GM18858 (cell line): ENCODE measurements around the gene TSSK2.
"Not testable (repeated sequence)": the region's sequence is repeated elsewhere in the genome, so short reads cannot be mapped to it uniquely, and the experiment has no call there.

Source experiments
- ATAC-seq: cut with Tn5 transposase; IDR thresholded peaks from one replicate; pipeline ENCODE4 v1.9.1; 2021; ENCODE audit not compliant: unreplicated experiment

The TSSK2 gene

DNA sequence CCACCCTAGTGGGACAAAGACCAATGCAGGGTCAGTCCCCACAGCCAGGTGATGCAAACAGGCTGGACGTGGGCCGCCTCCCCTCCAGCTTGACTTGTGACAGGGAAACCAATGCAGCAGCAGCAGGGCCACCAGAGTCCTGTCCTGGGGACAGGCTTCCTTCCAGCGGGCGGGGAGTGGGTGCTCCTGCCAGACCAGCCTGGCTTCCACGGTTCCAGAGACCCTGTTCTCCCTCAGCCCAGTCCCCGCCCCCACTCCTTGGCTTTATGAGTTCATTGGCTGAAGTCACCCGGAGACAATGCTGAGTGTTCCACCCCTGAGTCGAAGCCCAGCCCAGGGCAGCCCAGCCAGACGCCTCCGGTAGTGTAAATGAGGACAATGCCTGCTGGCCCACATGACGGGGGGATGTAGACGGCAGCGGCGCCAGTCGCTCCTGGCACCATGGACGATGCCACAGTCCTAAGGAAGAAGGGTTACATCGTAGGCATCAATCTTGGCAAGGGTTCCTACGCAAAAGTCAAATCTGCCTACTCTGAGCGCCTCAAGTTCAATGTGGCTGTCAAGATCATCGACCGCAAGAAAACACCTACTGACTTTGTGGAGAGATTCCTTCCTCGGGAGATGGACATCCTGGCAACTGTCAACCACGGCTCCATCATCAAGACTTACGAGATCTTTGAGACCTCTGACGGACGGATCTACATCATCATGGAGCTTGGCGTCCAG is at the start of gene TSSK2:
Gene TSSK2 (plus strand): TSS at position 350 of the 726 bp plus-strand sequence. CDS start 92 bp downstream, at position 442.
- no peak for ATAC-seq

- no peak for ATAC-seq
These were observed 49.8 kb upstream of the TSSK2 start for GRCh38 chr22:19081351-19081750.

GRCh38 chr22:19082101-19082500 is 49.0 kb upstream of the TSSK2 start:
- no peak for ATAC-seq

DNA sequence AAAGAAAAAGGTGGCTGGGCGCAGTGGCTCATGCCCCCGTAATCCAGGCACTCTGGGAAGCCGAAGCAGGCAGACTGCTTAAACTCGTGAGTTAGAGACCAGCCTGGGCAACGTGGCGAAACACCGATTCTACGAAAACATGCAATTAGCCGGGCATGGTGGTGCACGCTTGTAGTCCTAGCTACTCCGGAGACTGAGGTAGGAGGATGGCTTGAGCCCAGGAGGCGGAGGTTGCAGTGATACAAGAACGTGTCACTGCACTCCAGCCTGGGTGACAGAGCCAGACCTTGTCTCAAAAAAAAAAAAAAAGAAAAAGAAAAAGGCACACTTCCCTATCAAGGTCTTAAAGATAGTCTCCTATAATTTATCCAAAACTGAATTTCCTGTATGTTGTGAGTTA is 48.3 kb upstream of the TSSK2 start:
- ATAC-seq: no peak

DNA sequence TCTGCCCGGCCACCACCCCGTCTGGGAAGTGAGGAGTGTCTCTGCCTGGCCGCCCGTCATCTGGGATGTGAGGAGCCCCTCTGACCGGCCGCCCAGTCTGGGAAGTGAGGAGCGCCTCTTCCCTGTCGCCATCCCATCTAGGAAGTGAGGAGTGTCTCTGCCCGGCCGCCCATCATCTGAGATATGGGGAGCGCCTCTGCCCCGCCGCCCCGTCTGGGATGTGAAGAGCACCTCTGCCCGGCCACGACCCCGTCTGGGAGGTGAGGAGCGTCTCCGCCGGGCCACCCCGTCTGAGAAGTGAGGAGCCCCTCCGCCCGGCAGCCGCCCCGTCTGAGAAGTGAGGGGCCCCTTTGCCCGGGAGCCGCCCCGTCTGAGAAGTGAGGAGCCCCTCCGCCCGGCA is 47.0 kb upstream of the TSSK2 start:
- ATAC-seq: not testable (repeated sequence)

DNA sequence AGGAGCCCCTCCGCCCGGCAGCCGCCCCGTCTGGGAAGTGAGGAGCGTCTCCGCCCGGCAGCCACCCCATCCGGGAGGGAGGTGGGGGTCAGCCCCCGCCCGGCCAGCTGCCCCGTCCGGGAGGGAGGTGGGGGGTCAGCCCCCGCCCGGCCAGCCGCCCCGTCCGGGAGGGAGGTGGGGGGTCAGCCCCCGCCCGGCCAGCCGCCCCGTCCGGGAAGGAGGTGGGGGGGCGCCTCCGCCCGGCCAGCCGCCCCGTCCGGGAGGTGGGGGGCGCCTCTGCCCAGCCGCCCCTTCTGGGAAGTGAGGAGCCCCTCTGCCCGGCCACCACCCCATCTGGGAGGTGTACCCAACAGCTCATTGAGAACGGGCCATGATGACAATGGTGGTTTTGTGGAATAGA is 46.5 kb upstream of the TSSK2 start:
- not testable (repeated sequence) for ATAC-seq

- no peak for ATAC-seq
These were observed 45.8 kb upstream of the TSSK2 start for GRCh38 chr22:19085233-19085718.

- ATAC-seq: no peak
These were observed 44.7 kb upstream of the TSSK2 start for GRCh38 chr22:19086417-19086816.

DNA sequence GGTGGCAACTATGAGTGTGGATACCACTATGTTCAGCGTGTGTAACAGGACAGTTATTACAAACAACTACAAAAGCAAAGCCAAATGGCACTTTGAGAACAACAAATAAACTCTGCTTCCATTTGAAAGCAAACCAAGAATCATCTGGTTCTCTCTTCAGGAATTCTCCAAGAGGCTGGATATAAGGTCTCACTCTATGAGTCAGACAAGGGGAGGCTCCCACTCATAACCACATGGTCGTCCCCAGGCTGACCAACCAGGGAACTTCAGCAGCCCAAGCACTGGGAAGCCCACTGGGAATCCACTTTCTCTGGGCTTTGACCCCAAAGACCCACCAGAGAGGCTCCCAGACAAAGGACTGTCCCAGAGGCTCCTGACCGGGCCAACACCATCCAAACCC is 44.2 kb upstream of the TSSK2 start:
- ATAC-seq: no peak

GRCh38 chr22:19088866-19089595 is 42.1 kb upstream of the TSSK2 start:
- ATAC-seq: no peak

DNA sequence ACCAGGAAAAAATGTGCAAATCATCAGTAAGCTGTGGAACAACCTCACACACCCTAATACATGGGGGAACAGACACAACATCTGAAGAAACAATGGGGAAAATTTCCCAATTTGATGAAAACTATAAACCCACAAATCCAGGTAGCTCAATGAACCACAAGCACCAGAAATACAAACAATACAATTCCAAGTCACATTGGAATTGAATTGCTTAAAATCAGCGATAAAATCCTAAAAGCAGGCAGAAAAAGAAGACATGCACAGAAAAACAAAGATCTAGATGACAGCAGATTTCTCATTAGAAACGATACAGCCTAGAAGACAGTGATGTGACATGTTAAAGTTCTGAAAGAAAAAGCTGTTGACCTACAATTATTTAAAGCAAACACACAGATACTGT is 40.9 kb upstream of the TSSK2 start:
- ATAC-seq: no peak

DNA sequence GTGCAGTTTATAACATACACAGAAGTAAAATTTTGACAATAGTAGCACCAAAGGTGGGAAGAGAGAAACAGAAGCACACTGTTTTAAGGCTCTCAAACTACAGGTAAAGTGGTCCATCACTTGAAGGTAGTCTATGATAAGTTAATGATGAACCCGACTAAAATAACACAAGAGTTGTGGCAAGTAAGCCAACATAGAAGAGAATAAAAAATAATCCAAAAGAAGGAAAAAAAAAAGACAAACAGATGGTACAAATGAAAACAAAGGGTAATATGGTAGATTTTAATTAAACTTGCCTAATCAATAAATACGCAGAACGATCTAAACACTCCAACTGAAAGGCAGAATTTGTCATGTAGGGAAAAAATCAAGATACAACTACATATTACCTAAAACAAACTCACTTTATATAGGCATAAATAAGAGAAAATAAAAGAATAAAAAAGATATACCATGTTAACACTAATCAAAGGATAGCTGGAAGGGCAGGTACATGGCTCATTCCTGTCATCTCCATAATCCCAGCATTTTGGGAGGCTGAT is 40.5 kb upstream of the TSSK2 start:
- no peak for ATAC-seq

DNA sequence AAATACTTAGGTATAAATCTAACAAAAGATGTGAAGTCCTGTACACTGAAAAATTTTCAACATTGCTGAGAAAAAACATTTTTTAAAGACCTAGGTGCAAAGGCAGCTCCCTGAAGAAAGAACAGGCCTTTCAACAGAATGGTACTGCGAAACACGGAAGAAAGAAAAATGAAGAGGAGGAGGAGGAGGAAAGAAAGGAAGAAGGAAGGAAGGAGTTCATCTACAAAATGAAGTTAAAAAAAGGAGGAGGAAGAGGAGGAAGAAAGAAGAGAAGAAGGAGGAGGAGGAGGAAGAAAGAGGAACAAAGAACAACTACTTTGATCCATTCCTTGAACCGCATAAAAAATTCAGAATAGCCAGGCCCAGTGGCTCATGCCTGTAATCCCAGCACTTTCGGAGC is 38.4 kb upstream of the TSSK2 start:
- no peak for ATAC-seq

DNA sequence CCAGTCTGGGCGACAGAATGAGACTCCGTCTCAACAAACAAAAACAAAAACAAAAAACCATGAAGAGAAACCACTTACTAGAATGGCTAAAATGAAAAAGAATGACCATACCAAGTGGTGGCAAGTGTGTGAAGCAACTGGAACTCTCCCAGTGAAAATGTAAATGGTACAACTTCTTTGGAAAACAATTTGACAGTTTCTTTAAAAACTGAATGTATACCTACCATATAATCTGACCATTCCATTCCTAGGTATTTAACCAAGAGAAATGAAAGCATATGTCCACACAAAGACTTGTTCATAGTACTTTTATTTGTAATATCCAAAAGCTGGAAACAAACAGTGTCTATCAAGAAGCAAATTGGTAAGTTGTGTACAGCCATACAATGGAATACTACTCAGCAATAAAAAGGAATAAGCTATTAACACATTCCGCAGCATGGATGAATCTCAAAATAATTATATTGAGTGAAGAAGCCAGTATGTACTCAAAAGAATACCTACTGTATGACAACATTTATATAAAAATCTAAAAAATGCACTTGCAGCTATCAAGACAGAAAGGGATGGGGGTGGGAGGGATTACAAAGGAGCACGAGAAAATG is 36.6 kb upstream of the TSSK2 start:
- no peak for ATAC-seq

DNA sequence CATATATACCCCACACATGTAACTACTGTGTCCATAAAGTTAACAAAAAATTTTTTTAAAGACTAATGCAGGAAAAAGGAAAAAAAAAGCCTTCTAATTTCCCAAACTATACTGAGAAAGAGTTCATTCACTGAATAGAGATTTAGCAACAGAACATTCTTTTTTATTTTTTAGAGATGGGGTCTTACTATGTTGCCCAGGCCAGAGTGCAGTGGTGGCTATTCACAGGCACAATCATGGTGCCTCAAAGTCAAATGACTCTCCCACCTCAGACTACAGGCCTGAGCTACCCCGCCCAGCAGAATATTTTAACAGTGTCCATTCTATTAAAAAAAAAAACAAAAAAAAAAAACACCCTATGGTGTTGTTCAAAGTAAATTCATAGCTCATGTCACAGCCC is 34.6 kb upstream of the TSSK2 start:
- ATAC-seq: no peak

DNA sequence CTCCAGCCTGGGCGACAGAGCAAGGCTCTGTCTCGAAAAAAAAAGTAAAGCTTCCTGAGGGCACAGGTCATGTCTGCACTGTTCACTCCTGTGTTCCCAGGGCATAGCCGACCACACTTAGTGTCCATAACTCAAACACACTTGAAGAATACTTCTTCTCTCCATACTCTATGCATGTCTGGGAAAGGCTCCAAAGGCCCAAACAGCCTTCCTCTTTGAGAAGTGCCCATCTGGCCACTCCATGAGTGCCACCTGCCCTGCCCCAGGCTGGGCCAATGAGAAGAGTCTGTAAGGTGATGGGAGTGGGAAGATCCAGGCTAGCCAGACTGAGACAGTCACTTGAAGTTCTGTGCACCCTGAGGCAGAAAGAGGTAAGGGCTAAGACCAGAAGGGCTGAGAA is 33.6 kb upstream of the TSSK2 start:
- ATAC-seq: no peak

DNA sequence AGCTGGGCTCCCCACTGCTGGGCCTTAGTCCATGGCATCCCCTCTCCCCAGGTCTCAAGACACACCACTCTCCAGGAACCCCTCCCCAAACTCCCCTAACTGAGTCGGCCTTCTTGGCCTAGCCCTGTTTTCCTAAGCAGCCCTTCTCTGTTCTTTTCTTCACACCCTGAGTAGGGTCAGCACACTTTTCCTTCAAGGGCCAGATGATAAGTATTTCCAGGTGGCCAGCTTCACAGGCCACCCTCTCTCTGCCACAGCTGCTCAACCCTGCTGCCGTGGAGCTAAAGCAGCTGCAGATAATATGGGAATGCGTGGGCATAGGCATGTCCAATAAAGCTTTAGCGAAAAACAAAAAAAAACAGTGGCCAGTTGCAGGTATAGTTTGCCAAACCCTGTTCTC is 33.0 kb upstream of the TSSK2 start:
- ATAC-seq: no peak

- ATAC-seq: no peak
These were observed 27.0 kb upstream of the TSSK2 start for GRCh38 chr22:19103880-19104821.

- no peak for ATAC-seq
These were observed 25.7 kb upstream of the TSSK2 start for GRCh38 chr22:19105456-19105855.
